ENCODE measurements around the gene ALOX12.

The ALOX12 gene

GRCh38 chr17:7004398-7005253 is 8.8 kb downstream of the ALOX12 start:
- ATAC-seq (ENCODE audit: low read depth) = peak; percentile 77

GRCh38 chr17:7005716-7006115 is 9.9 kb downstream of the ALOX12 start:
- Histone ChIP-seq H3K4me1 (ENCODE audit: insufficient read depth, poor library complexity, severe bottlenecking) (no peaks in the 10 kb centered on the region), H3K27ac (ENCODE audit: poor library complexity, severe bottlenecking) (no peak overlapping the region), H3K4me3 (ENCODE audit: severe bottlenecking) (no peak overlapping the region), H3K36me3 (ENCODE audit: low read depth) (peaks cover 22% of the 10 kb centered on the region), H3K9me3 (ENCODE audit: severe bottlenecking) (peaks cover 1% of the 10 kb centered on the region), H3K27me3 (ENCODE audit: insufficient read depth, poor library complexity, severe bottlenecking) (no peaks in the 10 kb centered on the region)
- TF ChIP-seq CTCF (IDR thresholded peaks at IDR 0.05; ENCODE audit: poor library complexity, severe bottlenecking) = no peak
- no peak for ATAC-seq (ENCODE audit: low read depth)
- DNase-seq (ENCODE audit: low spot score) = no peak

More at GRCh38 chr17:7004398-7005253, 8.8 kb downstream of the ALOX12 start:
- Histone ChIP-seq H3K4me3 (ENCODE audit: severe bottlenecking) (no peak overlapping the region), H3K9me3 (ENCODE audit: severe bottlenecking) (peaks cover 1% of the 10 kb centered on the region), H3K27me3 (ENCODE audit: insufficient read depth, poor library complexity, severe bottlenecking) (no peaks in the 10 kb centered on the region), H3K4me1 (ENCODE audit: insufficient read depth, poor library complexity, severe bottlenecking) (no peaks in the 10 kb centered on the region), H3K27ac (ENCODE audit: poor library complexity, severe bottlenecking) (no peak overlapping the region), H3K36me3 (ENCODE audit: low read depth) (peaks cover 22% of the 10 kb centered on the region)
- no peak for DNase-seq (ENCODE audit: low spot score)
- peak; percentile 78 for TF ChIP-seq CTCF (IDR thresholded peaks at IDR 0.05; ENCODE audit: poor library complexity, severe bottlenecking)

GRCh38 chr17:7007143-7007542 is 11.3 kb downstream of the ALOX12 start:
- TF ChIP-seq CTCF (IDR thresholded peaks at IDR 0.05; ENCODE audit: poor library complexity, severe bottlenecking) = no peak
- Histone ChIP-seq H3K36me3 (ENCODE audit: low read depth) (peaks cover 11% of the 10 kb centered on the region), H3K4me3 (ENCODE audit: severe bottlenecking) (no peak overlapping the region), H3K27me3 (ENCODE audit: insufficient read depth, poor library complexity, severe bottlenecking) (no peaks in the 10 kb centered on the region), H3K27ac (ENCODE audit: poor library complexity, severe bottlenecking) (no peak overlapping the region), H3K9me3 (ENCODE audit: severe bottlenecking) (peaks cover 1% of the 10 kb centered on the region), H3K4me1 (ENCODE audit: insufficient read depth, poor library complexity, severe bottlenecking) (peaks cover 3% of the 10 kb centered on the region)
- no peak for ATAC-seq (ENCODE audit: low read depth)
- DNase-seq (ENCODE audit: low spot score) = no peak

- no peak overlapping the region for H3K4me3 ChIP-seq (ENCODE audit: severe bottlenecking)
- H3K27me3 ChIP-seq (ENCODE audit: insufficient read depth, poor library complexity, severe bottlenecking) = no peaks in the 10 kb centered on the region
- no peaks in the 10 kb centered on the region for H3K9me3 ChIP-seq (ENCODE audit: severe bottlenecking)
- TF ChIP-seq CTCF (IDR thresholded peaks at IDR 0.05; ENCODE audit: poor library complexity, severe bottlenecking) = no peak
- DNase-seq (ENCODE audit: low spot score) (no peak), ATAC-seq (ENCODE audit: low read depth) (no peak)
- H3K36me3 ChIP-seq (ENCODE audit: low read depth) = peaks cover 6% of the 10 kb centered on the region; the same call in 1 of the 2 replicates
- no peak overlapping the region for H3K27ac ChIP-seq (ENCODE audit: poor library complexity, severe bottlenecking)
- peaks cover 3% of the 10 kb centered on the region for H3K4me1 ChIP-seq (ENCODE audit: insufficient read depth, poor library complexity, severe bottlenecking)
Observed at GRCh38 chr17:7010523-7010922, 14.7 kb downstream of the ALOX12 start.

GRCh38 chr17:7011415-7011814 is 15.6 kb downstream of the ALOX12 start:
- H3K36me3 ChIP-seq (ENCODE audit: low read depth) = peaks cover 6% of the 10 kb centered on the region; the same call in 1 of the 2 replicates
- peak overlapping the region; percentile 79 for H3K27ac ChIP-seq (ENCODE audit: poor library complexity, severe bottlenecking)
- no peaks in the 10 kb centered on the region for H3K27me3 ChIP-seq (ENCODE audit: insufficient read depth, poor library complexity, severe bottlenecking)
- peaks cover 3% of the 10 kb centered on the region for H3K4me1 ChIP-seq (ENCODE audit: insufficient read depth, poor library complexity, severe bottlenecking)
- no peak for TF ChIP-seq CTCF (IDR thresholded peaks at IDR 0.05; ENCODE audit: poor library complexity, severe bottlenecking)
- no peak for DNase-seq (ENCODE audit: low spot score)
- H3K4me3 ChIP-seq (ENCODE audit: severe bottlenecking) = peak overlapping the region; percentile 67
- ATAC-seq (ENCODE audit: low read depth) = no peak
- no peaks in the 10 kb centered on the region for H3K9me3 ChIP-seq (ENCODE audit: severe bottlenecking)

All from RWPE2 (cell line).